Fibroblast of villous mesenchyme (primary cell): Measurements from ENCODE around the gene KRTAP10-12. TPM values are rescaled to one million over a fixed set of nuclear protein-coding genes. Genes with fewer than 3 reads are reported as not detected.

ENCODE experiments used
- DNase-seq: peaks from one replicate; pipeline ENCODE4 v3.0.0-alpha.2; 2010; ENCODE audit warnings: low read depth
- H3K4me3 ChIP-seq: 2 replicates; pipeline ENCODE4 v1.5.1; 2011; ENCODE audit warnings: low read depth, mild to moderate bottlenecking, low read length
- total RNA-seq: library from RNA; depleted of rRNA; stranded (reverse); fragments of >200 nt; gene quantifications from 2 replicates; pipeline ENCODE4 v1.2.3, GENCODE V29; 2012
- TF ChIP-seq, protein P1 (sequence below): IDR thresholded peaks from 2 replicates; pipeline ENCODE4 v1.5.1; 2012; ENCODE audit warnings: low read depth, mild to moderate bottlenecking, low read length; ENCODE audit not compliant: insufficient read depth

The KRTAP10-12 gene
- total RNA-seq, 1 donor = not detected

- TF ChIP-seq, protein P1, sequence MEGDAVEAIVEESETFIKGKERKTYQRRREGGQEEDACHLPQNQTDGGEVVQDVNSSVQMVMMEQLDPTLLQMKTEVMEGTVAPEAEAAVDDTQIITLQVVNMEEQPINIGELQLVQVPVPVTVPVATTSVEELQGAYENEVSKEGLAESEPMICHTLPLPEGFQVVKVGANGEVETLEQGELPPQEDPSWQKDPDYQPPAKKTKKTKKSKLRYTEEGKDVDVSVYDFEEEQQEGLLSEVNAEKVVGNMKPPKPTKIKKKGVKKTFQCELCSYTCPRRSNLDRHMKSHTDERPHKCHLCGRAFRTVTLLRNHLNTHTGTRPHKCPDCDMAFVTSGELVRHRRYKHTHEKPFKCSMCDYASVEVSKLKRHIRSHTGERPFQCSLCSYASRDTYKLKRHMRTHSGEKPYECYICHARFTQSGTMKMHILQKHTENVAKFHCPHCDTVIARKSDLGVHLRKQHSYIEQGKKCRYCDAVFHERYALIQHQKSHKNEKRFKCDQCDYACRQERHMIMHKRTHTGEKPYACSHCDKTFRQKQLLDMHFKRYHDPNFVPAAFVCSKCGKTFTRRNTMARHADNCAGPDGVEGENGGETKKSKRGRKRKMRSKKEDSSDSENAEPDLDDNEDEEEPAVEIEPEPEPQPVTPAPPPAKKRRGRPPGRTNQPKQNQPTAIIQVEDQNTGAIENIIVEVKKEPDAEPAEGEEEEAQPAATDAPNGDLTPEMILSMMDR = no peak
- no peak overlapping the region for H3K4me3 ChIP-seq
- no peak for DNase-seq
Measured at GRCh38 chr21:44730028-44730395, 33.0 kb downstream of the KRTAP10-12 start.

- no peak overlapping the region for H3K4me3 ChIP-seq
- DNase-seq = peak; percentile 19
- TF ChIP-seq, protein P1 = no peak
Measured at GRCh38 chr21:44730951-44731579, 34.1 kb downstream of the KRTAP10-12 start.

- no peak overlapping the region for H3K4me3 ChIP-seq
- DNase-seq = no peak
- TF ChIP-seq, protein P1 = no peak
Measured at GRCh38 chr21:44732263-44732662, 35.3 kb downstream of the KRTAP10-12 start.

- DNase-seq = no peak
- H3K4me3 ChIP-seq = no peak overlapping the region
- TF ChIP-seq, protein P1 = no peak
Measured at GRCh38 chr21:44732956-44733355, 36.0 kb downstream of the KRTAP10-12 start.

DNA sequence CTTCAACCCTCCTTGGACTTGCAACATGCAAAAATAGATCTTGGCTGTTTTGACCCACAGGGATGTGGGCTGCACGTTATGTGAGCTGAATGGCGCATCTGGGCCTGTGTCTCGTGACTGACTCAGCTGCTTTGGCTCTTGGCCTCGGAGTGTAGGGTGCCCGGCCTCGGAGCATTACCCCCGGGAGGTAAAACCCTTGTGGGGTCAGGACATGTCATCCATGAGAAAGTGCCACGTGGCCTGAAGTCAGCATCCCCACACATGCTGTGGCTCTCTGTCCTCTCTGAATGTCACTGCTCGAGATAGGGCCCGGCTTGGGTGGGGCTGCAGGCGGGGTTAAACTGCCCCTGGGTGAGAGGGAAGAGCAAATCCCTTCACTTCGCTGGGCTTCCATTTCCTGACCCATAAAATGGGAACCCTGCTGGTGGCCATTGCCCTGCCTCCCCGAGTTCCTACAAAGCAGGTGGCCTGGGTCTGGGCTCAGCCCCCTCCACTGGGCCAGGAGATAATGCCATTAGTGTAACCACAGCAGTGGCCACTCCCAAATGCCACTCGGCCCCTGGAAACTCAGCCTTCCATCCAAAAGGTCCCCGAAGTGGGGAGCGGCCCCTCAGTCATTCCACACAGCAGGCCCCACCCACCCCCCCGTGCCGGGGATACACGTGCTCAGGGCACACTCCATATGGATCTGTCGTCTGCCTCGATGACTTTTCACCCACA lies 37.2 kb downstream of the KRTAP10-12 start:
- TF ChIP-seq, protein P1 = no peak
- H3K4me3 ChIP-seq = no peak overlapping the region
- DNase-seq = no peak

- TF ChIP-seq, protein P1 = no peak
- H3K4me3 ChIP-seq = no peak overlapping the region
- no peak for DNase-seq
Measured at GRCh38 chr21:44734841-44735240, 37.9 kb downstream of the KRTAP10-12 start.

- H3K4me3 ChIP-seq = no peak overlapping the region
- TF ChIP-seq, protein P1 = no peak
- DNase-seq = no peak
Measured at GRCh38 chr21:44735821-44736220, 38.8 kb downstream of the KRTAP10-12 start.
